Measurements from ENCODE around the gene TUBB4B. TPM values are rescaled to one million over a fixed set of nuclear protein-coding genes. Genes with fewer than 3 reads are reported as not detected.

TUBB4B gene
- total RNA-seq, 2 donors from 2014 or later, result 328 to 415 TPM

DNA sequence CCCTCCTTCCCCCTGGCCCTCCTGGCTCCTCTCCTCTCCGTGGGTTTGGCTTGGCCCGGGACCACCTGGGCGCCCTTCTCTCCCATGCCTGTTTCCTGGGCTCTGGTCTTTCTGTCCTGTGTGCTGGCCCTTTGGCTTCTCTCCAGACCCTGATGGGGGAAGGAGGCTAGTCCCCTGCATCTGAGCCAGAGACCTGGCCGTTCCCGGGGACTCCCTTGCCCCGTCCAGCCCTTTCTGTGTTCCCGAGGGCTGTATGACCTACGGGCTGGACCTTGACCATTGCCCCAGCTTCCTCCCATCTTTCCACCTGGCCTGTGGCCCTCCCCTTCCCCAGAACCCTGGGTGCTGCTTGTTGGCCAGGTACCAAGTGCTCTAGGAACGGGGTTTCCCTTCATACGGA lies 22.4 kb downstream of the TUBB4B start:
- Mint-ChIP-seq H3K27me3 (ENCODE audit: insufficient read depth) (no peaks in the 10 kb centered on the region), H3K4me3 (no peak overlapping the region), H3K27ac (no peak overlapping the region), H3K9me3 (no peaks in the 10 kb centered on the region), H3K36me3 (ENCODE audit: low read depth) (peaks cover 31% of the 10 kb centered on the region), H3K4me1 (no peaks in the 10 kb centered on the region)
- Histone ChIP-seq H3K4me1 (ENCODE audit: control insufficient read depth, insufficient read depth, low read length) (no peaks in the 10 kb centered on the region), H3K9me3 (ENCODE audit: control insufficient read depth, low read length) (no peaks in the 10 kb centered on the region), H3K4me3 (ENCODE audit: low read length) (no peak overlapping the region), H3K9ac (ENCODE audit: extremely low read depth, low read length, poor library complexity, severe bottlenecking) (no peak overlapping the region), H3K27ac (ENCODE audit: low read depth, low read length) (no peak overlapping the region), H3K27me3 (ENCODE audit: control insufficient read depth, insufficient read depth, low read length, poor library complexity, severe bottlenecking) (no peaks in the 10 kb centered on the region), H3K36me3 (ENCODE audit: control insufficient read depth, insufficient read depth, low read length) (peaks cover 41% of the 10 kb centered on the region)
- 82 to 98% methylated on average over 7 to 10 of the region's 10 CpGs for WGBS, 2 experiments (ENCODE audit: insufficient coverage in 1 of 2, insufficient read length in 1 of 2)
- TF ChIP-seq, protein P1, sequence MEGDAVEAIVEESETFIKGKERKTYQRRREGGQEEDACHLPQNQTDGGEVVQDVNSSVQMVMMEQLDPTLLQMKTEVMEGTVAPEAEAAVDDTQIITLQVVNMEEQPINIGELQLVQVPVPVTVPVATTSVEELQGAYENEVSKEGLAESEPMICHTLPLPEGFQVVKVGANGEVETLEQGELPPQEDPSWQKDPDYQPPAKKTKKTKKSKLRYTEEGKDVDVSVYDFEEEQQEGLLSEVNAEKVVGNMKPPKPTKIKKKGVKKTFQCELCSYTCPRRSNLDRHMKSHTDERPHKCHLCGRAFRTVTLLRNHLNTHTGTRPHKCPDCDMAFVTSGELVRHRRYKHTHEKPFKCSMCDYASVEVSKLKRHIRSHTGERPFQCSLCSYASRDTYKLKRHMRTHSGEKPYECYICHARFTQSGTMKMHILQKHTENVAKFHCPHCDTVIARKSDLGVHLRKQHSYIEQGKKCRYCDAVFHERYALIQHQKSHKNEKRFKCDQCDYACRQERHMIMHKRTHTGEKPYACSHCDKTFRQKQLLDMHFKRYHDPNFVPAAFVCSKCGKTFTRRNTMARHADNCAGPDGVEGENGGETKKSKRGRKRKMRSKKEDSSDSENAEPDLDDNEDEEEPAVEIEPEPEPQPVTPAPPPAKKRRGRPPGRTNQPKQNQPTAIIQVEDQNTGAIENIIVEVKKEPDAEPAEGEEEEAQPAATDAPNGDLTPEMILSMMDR (conservative IDR thresholded peaks at IDR 0.05), result no peak
- no peak for DNase-seq

DNA sequence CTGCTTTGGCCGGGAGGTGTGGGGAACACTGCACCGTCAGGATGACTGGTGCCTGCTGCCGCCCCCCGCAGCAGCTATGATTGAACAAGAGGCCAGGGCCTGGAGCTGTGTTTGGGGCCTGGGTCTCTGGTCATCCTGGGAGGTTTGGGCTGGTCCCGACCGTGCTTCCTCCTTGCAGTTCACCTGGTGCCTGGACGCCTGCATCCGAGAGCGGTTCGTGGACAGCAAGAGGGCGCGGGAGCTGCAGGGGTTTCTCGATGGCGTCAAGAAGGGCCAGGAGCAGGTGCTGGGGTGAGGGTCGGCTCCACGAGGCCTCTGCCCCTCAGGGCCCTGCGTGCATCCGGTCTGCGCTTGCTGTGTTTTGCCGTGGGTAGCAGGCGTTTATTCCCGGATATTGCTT lies 23.0 kb downstream of the TUBB4B start:
- H3K27me3 ChIP-seq (ENCODE audit: control insufficient read depth, insufficient read depth, low read length, poor library complexity, severe bottlenecking), result no peaks in the 10 kb centered on the region
- Mint-ChIP-seq H3K36me3 (ENCODE audit: low read depth) (peaks cover 31% of the 10 kb centered on the region), H3K9me3 (no peaks in the 10 kb centered on the region), H3K27me3 (ENCODE audit: insufficient read depth) (no peaks in the 10 kb centered on the region), H3K4me3 (no peak overlapping the region), H3K4me1 (no peaks in the 10 kb centered on the region), H3K27ac (no peak overlapping the region)
- H3K9me3 ChIP-seq (ENCODE audit: control insufficient read depth, low read length), result no peaks in the 10 kb centered on the region
- H3K27ac ChIP-seq (ENCODE audit: low read depth, low read length), result no peak overlapping the region
- no peak overlapping the region for H3K9ac ChIP-seq (ENCODE audit: extremely low read depth, low read length, poor library complexity, severe bottlenecking)
- 93 to 95% methylated on average over 19 to 22 of the region's 22 CpGs for WGBS, 2 experiments (ENCODE audit: insufficient coverage in 1 of 2, insufficient read length in 1 of 2)
- TF ChIP-seq, protein P1 (conservative IDR thresholded peaks at IDR 0.05), result no peak
- H3K4me1 ChIP-seq (ENCODE audit: control insufficient read depth, insufficient read depth, low read length), result no peaks in the 10 kb centered on the region
- H3K36me3 ChIP-seq (ENCODE audit: control insufficient read depth, insufficient read depth, low read length), result peaks cover 41% of the 10 kb centered on the region
- DNase-seq, result no peak
- H3K4me3 ChIP-seq (ENCODE audit: low read length), result no peak overlapping the region

DNA sequence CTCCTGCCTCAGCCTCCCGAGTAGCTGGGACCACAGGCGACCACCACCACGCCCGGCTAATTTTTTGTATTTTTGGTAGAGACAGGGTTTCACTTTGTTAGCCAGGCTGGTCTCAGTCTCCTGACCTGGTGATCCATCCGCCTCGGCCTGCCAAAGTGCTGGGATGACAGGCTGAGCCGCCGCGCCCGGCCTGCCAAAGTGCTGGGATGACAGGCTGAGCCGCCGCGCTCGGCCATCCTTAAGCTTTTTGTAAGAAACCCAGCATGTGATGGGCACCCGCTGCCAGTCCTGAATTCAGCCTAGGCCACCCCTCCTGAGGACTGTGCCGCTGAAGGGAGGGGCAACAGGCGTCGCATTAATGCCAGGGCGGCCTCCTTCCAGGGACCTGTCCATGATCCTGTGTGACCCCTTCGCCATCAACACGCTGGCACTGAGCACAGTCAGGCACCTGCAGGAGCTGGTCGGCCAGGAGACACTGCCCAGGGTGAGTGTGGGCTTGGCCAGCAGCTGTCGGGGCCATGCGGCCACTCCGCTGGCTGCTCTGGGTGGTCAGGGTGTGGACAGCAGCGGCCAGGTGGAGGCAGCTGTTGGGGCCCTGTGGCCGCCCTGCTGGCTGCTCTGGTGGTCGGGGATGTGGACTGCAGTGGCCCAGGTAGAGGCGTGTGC lies 24.5 kb downstream of the TUBB4B start:
- Mint-ChIP-seq H3K27ac (no peak overlapping the region), H3K36me3 (ENCODE audit: low read depth) (peaks cover 37% of the 10 kb centered on the region), H3K4me1 (no peaks in the 10 kb centered on the region), H3K4me3 (no peak overlapping the region), H3K27me3 (ENCODE audit: insufficient read depth) (no peaks in the 10 kb centered on the region), H3K9me3 (no peaks in the 10 kb centered on the region)
- peak; percentile 40 for DNase-seq
- no peaks in the 10 kb centered on the region for H3K9me3 ChIP-seq (ENCODE audit: control insufficient read depth, low read length)
- H3K27me3 ChIP-seq (ENCODE audit: control insufficient read depth, insufficient read depth, low read length, poor library complexity, severe bottlenecking), result no peaks in the 10 kb centered on the region
- H3K4me3 ChIP-seq (ENCODE audit: low read length), result no peak overlapping the region
- H3K36me3 ChIP-seq (ENCODE audit: control insufficient read depth, insufficient read depth, low read length), result peaks cover 47% of the 10 kb centered on the region
- whole genome bisulfite sequencing, 2 experiments (ENCODE audit: insufficient coverage in 1 of 2, insufficient read length in 1 of 2), result 92 to 93% methylated on average over 22 to 29 of the region's 29 CpGs
- TF ChIP-seq, protein P1 (conservative IDR thresholded peaks at IDR 0.05), result no peak
- no peak overlapping the region for H3K9ac ChIP-seq (ENCODE audit: extremely low read depth, low read length, poor library complexity, severe bottlenecking)
- no peaks in the 10 kb centered on the region for H3K4me1 ChIP-seq (ENCODE audit: control insufficient read depth, insufficient read depth, low read length)
- H3K27ac ChIP-seq (ENCODE audit: low read depth, low read length), result no peak overlapping the region

Measured in endodermal cell (in vitro differentiated cells).